Suprapubic skin (tissue), 4 donors: ENCODE data around the gene ICE2. TPM values are rescaled to one million over a fixed set of nuclear protein-coding genes. Genes with fewer than 3 reads are reported as not detected.

Source experiments
- DNase-seq, 2 donors: peaks; one replicate each; pipeline ENCODE4 v3.0.0-alpha.2; 2019; ENCODE audit warnings: low spot score in 2 of 2
- H3K27ac ChIP-seq: fragments of 200-600 bp; sonication (generic); one replicate; pipeline ENCODE4 v1.5.1; 2019
- H3K27me3 ChIP-seq: fragments of 200-600 bp; sonication (generic); one replicate; pipeline ENCODE4 v1.5.1; 2019
- H3K36me3 ChIP-seq: fragments of 200-600 bp; sonication (generic); one replicate; pipeline ENCODE4 v1.5.1; 2019
- H3K4me1 ChIP-seq: fragments of 200-600 bp; sonication (generic); one replicate; pipeline ENCODE4 v1.5.1; 2019
- H3K4me3 ChIP-seq: fragments of 200-600 bp; sonication (generic); one replicate; pipeline ENCODE4 v1.5.1; 2019; ENCODE audit warnings: mild to moderate bottlenecking
- H3K9me3 ChIP-seq: fragments of 200-600 bp; sonication (generic); one replicate; pipeline ENCODE4 v1.5.1; 2019
- CTCF ChIP-seq, 2 donors: fragments of 200-600 bp in 1 of 2; fragments of 450-650 bp in 1 of 2; sonication (generic) in 1 of 2; IDR thresholded peaks; one replicate each; pipeline ENCODE4 v1.5.1; 2016 to 2019; ENCODE audit warnings: antibody characterized with exemption in 2 of 2, mild to moderate bottlenecking in 1 of 2, moderate library complexity in 1 of 2
- EP300 ChIP-seq: sonication (generic); formaldehyde crosslinking; IDR thresholded peaks from one replicate; pipeline ENCODE4 v1.6.1; 2017; ENCODE audit warnings: antibody characterized with exemption
- POLR2A ChIP-seq, 2 donors: fragments of 450-650 bp; IDR thresholded peaks; one replicate each; pipeline ENCODE4 v1.6.1; 2017; ENCODE audit warnings: antibody characterized with exemption in 2 of 2, mild to moderate bottlenecking in 2 of 2, moderate library complexity in 2 of 2
- POLR2AphosphoS5 ChIP-seq, 3 donors: sonication (generic); formaldehyde crosslinking; IDR thresholded peaks; one replicate each; pipeline ENCODE4 v1.6.1; 2017; ENCODE audit warnings: antibody characterized with exemption in 3 of 3
- WGBS: methylation state at CpG from one replicate; pipeline ENCODE4 v1.1.5; 2018; 5-methylcytosine and 5-hydroxymethylcytosine counted together
- total RNA-seq, 4 donors: library from RNA; depleted of rRNA; stranded (reverse); fragments of >200 nt; gene quantifications; one replicate each; pipeline ENCODE4 v1.1.0, GENCODE V29; 2016

ICE2 gene
- total RNA-seq, 4 donors from 2014 or later: 11.9 to 35.2 (median 27.2) TPM

DNA sequence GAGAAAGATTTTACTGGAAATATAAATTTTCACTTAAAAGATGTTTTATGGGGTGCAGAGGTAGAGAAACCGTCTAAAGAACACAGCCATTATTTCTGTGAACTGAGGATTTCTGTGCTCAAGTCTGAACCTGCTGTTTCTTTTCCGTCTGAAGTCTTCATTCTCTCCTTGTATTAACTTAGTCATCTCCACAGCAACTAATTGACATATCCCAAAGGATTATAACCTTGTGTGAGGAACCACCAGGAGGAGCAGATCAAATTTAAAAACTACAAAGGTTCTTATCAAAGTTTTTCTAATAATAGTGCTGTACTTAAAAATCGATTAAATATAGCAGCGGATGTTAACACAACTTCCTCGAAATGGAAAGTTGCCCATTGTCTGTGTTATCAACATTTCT, 31.1 kb upstream of the ICE2 start:
- no peaks in the 10 kb centered on the region for H3K9me3 ChIP-seq
- DNase-seq: no peak
- H3K4me3 ChIP-seq: no peak overlapping the region
- H3K36me3 ChIP-seq: peaks cover 48% of the 10 kb centered on the region
- H3K4me1 ChIP-seq: peaks cover 26% of the 10 kb centered on the region
- WGBS: 61% methylated on average over 5 of the region's 5 CpGs
- no peak overlapping the region for H3K27ac ChIP-seq
- no peak for TF ChIP-seq CTCF (IDR thresholded peaks at IDR 0.05)
- no peak for TF ChIP-seq EP300
- TF ChIP-seq POLR2AphosphoS5 (IDR thresholded peaks at IDR 0.05): no peak
- no peak for TF ChIP-seq POLR2A (IDR thresholded peaks at IDR 0.05)
- no peaks in the 10 kb centered on the region for H3K27me3 ChIP-seq

- Histone ChIP-seq H3K27me3 (no peaks in the 10 kb centered on the region), H3K4me1 (peaks cover 26% of the 10 kb centered on the region), H3K36me3 (peaks cover 48% of the 10 kb centered on the region), H3K27ac (no peak overlapping the region), H3K4me3 (no peak overlapping the region), H3K9me3 (no peaks in the 10 kb centered on the region)
- no peak for TF ChIP-seq CTCF (IDR thresholded peaks at IDR 0.05)
- no peak for TF ChIP-seq EP300
- no peak for TF ChIP-seq POLR2AphosphoS5 (IDR thresholded peaks at IDR 0.05)
- TF ChIP-seq POLR2A (IDR thresholded peaks at IDR 0.05): no peak
- no peak for DNase-seq
- WGBS: 41% methylated on average over 3 of the region's 3 CpGs
Measured at GRCh38 chr15:60509470-60509869, 30.5 kb upstream of the ICE2 start.

- no peak for TF ChIP-seq EP300
- no peak for TF ChIP-seq POLR2AphosphoS5 (IDR thresholded peaks at IDR 0.05)
- TF ChIP-seq CTCF (IDR thresholded peaks at IDR 0.05): no peak
- no peak for TF ChIP-seq POLR2A (IDR thresholded peaks at IDR 0.05)
- peaks cover 42% of the 10 kb centered on the region for H3K36me3 ChIP-seq
- H3K9me3 ChIP-seq: no peaks in the 10 kb centered on the region
- H3K4me1 ChIP-seq: peaks cover 26% of the 10 kb centered on the region
- no peak overlapping the region for H3K27ac ChIP-seq
- DNase-seq: no peak
- H3K27me3 ChIP-seq: no peaks in the 10 kb centered on the region
- WGBS: 77% methylated on average over 4 of the region's 4 CpGs
- no peak overlapping the region for H3K4me3 ChIP-seq
Measured at GRCh38 chr15:60508442-60508841, 29.5 kb upstream of the ICE2 start.

DNA sequence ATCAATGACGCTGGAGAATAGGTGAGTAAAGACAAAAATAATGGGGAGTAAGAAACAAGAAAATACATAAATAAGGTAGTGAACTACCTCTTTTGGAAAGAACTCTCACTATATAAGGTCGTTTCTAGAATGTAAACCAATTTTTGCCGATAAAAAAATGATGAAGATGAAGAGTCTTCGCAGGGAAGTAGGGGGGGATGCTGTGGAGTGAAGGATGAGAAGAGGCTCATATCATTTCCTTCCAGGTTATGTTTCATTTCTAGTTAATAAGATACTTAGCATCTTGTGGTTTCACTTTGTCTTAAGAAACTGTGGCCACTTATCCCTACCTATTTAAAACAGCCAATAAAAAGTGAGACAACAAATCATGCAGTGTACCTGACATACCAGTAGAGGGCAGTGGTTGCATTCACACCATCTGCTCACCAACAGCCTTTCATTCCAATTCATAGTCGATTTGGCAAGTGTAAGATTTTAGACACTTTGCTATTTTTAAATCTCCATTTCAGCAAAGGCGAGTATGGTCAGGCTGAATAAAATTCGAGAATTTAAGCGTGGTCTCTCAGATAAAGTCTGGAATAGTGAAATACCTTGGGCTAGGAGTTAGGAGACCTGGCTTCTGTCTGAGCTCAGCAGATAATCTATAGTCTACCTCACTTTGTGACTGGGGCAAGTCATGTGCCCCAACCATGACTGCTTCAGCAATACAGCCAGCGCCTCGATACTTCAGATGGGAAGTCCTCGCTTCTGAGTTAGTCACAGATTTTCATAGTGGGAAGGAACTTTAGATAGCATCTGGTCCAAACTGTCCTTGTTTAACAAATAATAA, 28.9 kb upstream of the ICE2 start:
- H3K27ac ChIP-seq: no peak overlapping the region
- H3K9me3 ChIP-seq: no peaks in the 10 kb centered on the region
- no peak overlapping the region for H3K4me3 ChIP-seq
- TF ChIP-seq EP300 (no peak), CTCF (IDR thresholded peaks at IDR 0.05) (peak; percentile 85 to 87), POLR2A (IDR thresholded peaks at IDR 0.05) (no peak)
- 42% methylated on average over 11 of the region's 11 CpGs for WGBS
- no peaks in the 10 kb centered on the region for H3K27me3 ChIP-seq
- H3K4me1 ChIP-seq: peaks cover 26% of the 10 kb centered on the region
- DNase-seq: no peak
- peaks cover 40% of the 10 kb centered on the region for H3K36me3 ChIP-seq

DNA sequence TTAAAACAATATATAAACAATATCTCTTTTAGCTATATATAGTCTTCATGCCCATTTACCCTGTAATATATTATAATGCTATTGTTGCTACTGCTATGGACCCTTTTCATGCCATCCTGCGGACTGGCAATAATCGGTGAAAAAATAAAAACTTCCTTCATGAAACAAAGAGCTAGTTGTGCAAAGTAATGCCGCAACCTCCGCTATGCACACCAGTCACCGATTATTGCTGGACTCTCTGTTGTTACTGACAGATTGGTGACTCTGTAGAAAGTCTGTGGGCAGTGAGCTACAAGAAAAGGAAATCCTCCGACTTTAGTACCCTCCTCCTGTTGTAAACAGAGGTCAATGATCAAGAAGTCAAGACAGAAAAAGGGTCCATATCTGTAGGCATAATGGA, 17.9 kb upstream of the ICE2 start:
- WGBS: 92% methylated on average over 6 of the region's 6 CpGs
- no peaks in the 10 kb centered on the region for H3K9me3 ChIP-seq
- H3K36me3 ChIP-seq: peaks cover 52% of the 10 kb centered on the region
- H3K27ac ChIP-seq: no peak overlapping the region
- TF ChIP-seq POLR2AphosphoS5 (IDR thresholded peaks at IDR 0.05): no peak
- TF ChIP-seq CTCF (IDR thresholded peaks at IDR 0.05): no peak
- no peak for TF ChIP-seq EP300
- no peak for TF ChIP-seq POLR2A (IDR thresholded peaks at IDR 0.05)
- H3K4me3 ChIP-seq: no peak overlapping the region
- no peaks in the 10 kb centered on the region for H3K4me1 ChIP-seq
- DNase-seq: no peak
- no peaks in the 10 kb centered on the region for H3K27me3 ChIP-seq
